Measurements from ENCODE around the gene CRELD2. TPM values are rescaled to one million over a fixed set of nuclear protein-coding genes. Genes with fewer than 3 reads are reported as not detected.
A peak's percentile ranks its signal among the peaks of the same experiment; 100 is the strongest.

CRELD2 gene
- total and polyA plus RNA-seq, 2 of the 13 experiments (the other 11 are each of a cell fraction or from before 2014, with no cell fraction given): 17.2 to 44.7 TPM

GRCh38 chr22:49948958-49949913 lies 30.8 kb downstream of the CRELD2 start (continued):
- TF ChIP-seq HMGXB4 (CRISPR knock-in tag; IDR thresholded peaks at IDR 0.05; ENCODE audit: borderline replicate concordance in 1 of 2, low read depth in 1 of 2) (peak; percentile 41 to 62; a peak in 3 of 4 replicates), ZNF205 (CRISPR knock-in tag; IDR thresholded peaks at IDR 0.05) (peak; percentile 55; the same call in 1 of the 2 replicates), IRF2 (CRISPR knock-in tag; IDR thresholded peaks at IDR 0.05) (peak; percentile 27; the same call in 1 of the 2 replicates), SPEN (CRISPR knock-in tag; IDR thresholded peaks at IDR 0.05; ENCODE audit: low read depth) (peak; percentile 42; the same call in 1 of the 2 replicates), ZNF660 (CRISPR knock-in tag; IDR thresholded peaks at IDR 0.05; ENCODE audit: borderline replicate concordance, low read depth) (no peak), MAF1 (CRISPR knock-in tag; IDR thresholded peaks at IDR 0.05; ENCODE audit: borderline replicate concordance) (0 out of 2 replicates have a peak, but pooled peaks have one; percentile 76), ZNF343 (CRISPR knock-in tag; IDR thresholded peaks at IDR 0.05) (0 out of 2 replicates have a peak, but pooled peaks have one; percentile 70)

- in situ Hi-C loops (cut with HindIII; ENCODE audit: extremely low pct_ligation_motif_present, low pct_unique_long_range_greater_than_20kb): no loop called here
- TF ChIP-seq ZFYVE20 (CRISPR knock-in tag; IDR thresholded peaks at IDR 0.05; ENCODE audit: borderline replicate concordance, low read depth) (no peak), RARA (CRISPR knock-in tag; IDR thresholded peaks at IDR 0.05) (no peak), ZC3H13 (CRISPR knock-in tag; IDR thresholded peaks at IDR 0.05) (0 out of 2 replicates have a peak, but pooled peaks have one; percentile 21), MAZ (IDR thresholded peaks at IDR 0.05; ENCODE audit: borderline replicate concordance, low read depth, low read length) (peak; percentile 5; the same call in 1 of the 2 replicates), MAZ (CRISPR knock-in tag; IDR thresholded peaks at IDR 0.05; ENCODE audit: low read depth) (no peak), MTERF4 (CRISPR knock-in tag; IDR thresholded peaks at IDR 0.05) (0 out of 2 replicates have a peak, but pooled peaks have one; percentile 7), HES4 (CRISPR knock-in tag; IDR thresholded peaks at IDR 0.05; ENCODE audit: borderline replicate concordance) (no peak), TARDBP (CRISPR knock-in tag; IDR thresholded peaks at IDR 0.05) (0 out of 2 replicates have a peak, but pooled peaks have one; percentile 10), ZNF350 (CRISPR knock-in tag; IDR thresholded peaks at IDR 0.05; ENCODE audit: borderline replicate concordance, low read depth) (no peak), IRF2 (CRISPR knock-in tag; IDR thresholded peaks at IDR 0.05) (no peak), MED8 (CRISPR knock-in tag; IDR thresholded peaks at IDR 0.05; ENCODE audit: insufficient replicate concordance) (no peak), ATF7-NPFF (CRISPR knock-in tag; IDR thresholded peaks at IDR 0.05; ENCODE audit: low read depth) (no peak)
Measured at GRCh38 chr22:49949914-49950292, 31.5 kb downstream of the CRELD2 start.

More at GRCh38 chr22:49949914-49950292, 31.5 kb downstream of the CRELD2 start:
- Histone ChIP-seq H4K20me1 (ENCODE audit: insufficient read depth, low read length) (no peaks in the 10 kb centered on the region), H3K27me3 (ENCODE audit: control insufficient read depth in 1 of 2, insufficient read depth in 2 of 2, low read length in 2 of 2) (no peaks in the 10 kb centered on the region), H3K9me3 (ENCODE audit: low read length) (no peaks in the 10 kb centered on the region), H3K4me1 (ENCODE audit: insufficient read depth, low read length) (peaks cover 95% of the 10 kb centered on the region), H3K9ac (ENCODE audit: insufficient read depth, low read depth, low read length) (peak overlapping the region; percentile 81), H3K27ac (ENCODE audit: extremely low read length, insufficient read depth, low read length) (peak overlapping the region; percentile 77), H2AFZ (ENCODE audit: low read length) (no peak overlapping the region), H3K36me3 (replicated peaks in 1 of 2; ENCODE audit: control insufficient read depth in 1 of 2, insufficient read depth in 2 of 2, low read length in 2 of 2) (no peaks in the 10 kb centered on the region), H3K4me3 (replicated peaks in 1 of 3; ENCODE audit: insufficient read depth in 1 of 3, low read depth in 2 of 3, low read length in 3 of 3) (peak overlapping the region; percentile 51 to 74 (median 60)), H3K79me2 (ENCODE audit: insufficient read depth, low read length) (no peaks in the 10 kb centered on the region), H3K4me2 (ENCODE audit: low read depth, low read length) (peak overlapping the region; percentile 92)
- WGBS (ENCODE audit: low lambda C conversion rate): 0% methylated on average over 2 of the region's 11 CpGs
- DNase-seq (ENCODE audit: low spot score): no peak
- CTCF ChIA-PET (ENCODE audit: low intra/inter-chr PET ratio, low total read pairs): no interaction called here
- FAIRE-seq: no peak
- intact Hi-C loops (cut with micrococcal nuclease; ENCODE audit: unreplicated experiment): no loop called here
- no TSS peak for BruUV-seq (replicated peaks)
- POLR2A ChIA-PET: interaction anchor here (0.9 to 18.6 kb wide), 3 partner anchors 14 to 32 kb away, joined by 3 to 722 read pairs (median 283); partner anchors contain the start of genes ALG12, CRELD2 and PIM3
- peak; percentile 1 for ATAC-seq

All from HepG2 (cell line).